Stimulated activated CD4-positive, alpha-beta T cell treated with anti-CD3 and anti-CD28 coated beads, Interleukin-4, amount 100 ng/mL, for 4 hours (primary cell): ENCODE data around the gene YEATS4.

Experiments used
- DNase-seq, 2 experiments: peaks; one replicate each; pipeline ENCODE4 v3.0.0-alpha.2; 2020

The YEATS4 gene

DNA sequence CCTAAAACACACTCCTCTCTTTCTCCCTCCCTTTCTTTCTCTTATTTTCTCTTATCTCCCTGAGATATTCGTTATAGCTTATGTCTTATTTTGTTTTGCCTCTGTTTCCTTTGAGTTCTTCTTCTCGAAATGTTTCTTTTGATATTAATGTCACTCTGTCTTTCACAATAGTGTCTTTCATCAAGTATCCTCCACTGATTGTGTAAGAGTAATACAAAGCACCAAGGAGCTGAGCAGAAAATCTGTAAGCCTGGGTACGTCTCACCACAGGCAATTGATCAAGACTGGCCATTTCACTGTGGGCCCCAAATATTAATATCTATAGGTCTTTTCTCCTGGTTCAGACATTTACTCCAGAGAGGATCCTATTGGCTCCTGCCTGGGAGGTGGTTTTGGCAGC, 16.2 kb upstream of the YEATS4 start:
- no peak for DNase-seq

DNA sequence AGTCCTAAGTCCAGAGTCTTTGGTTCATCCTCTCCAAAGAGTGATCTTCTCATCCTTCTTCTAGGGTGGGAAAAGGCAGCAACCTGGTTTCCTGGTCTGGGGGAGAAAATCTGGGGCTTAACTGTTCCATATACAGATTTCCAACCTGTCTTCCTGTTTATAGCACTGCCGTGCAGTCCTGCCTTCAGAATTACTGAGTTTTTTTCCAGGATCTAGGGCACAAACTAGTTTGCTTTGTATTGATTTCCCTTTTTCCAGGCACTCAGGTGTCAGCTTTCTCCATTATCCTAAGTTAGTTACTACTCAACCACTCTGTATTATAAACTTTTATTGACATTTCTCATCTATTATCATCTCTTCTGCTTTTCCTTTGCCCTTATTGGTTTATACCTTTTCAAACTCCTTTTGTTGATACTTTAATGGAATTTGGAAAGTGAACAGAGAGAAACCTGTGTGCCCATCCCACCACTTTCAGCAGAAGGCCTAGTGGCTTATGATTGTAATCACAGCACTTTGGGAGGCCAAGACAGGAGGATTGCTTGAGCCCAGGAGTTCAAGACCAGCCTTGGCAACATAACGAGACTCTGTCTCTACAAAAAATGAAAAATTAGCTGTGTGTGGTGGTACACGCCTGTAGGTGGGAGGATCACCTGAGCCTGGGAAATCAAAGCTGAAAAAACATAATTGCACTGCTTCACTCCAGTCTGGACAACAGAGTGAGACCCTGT, 15.5 kb upstream of the YEATS4 start:
- no peak for DNase-seq

DNA sequence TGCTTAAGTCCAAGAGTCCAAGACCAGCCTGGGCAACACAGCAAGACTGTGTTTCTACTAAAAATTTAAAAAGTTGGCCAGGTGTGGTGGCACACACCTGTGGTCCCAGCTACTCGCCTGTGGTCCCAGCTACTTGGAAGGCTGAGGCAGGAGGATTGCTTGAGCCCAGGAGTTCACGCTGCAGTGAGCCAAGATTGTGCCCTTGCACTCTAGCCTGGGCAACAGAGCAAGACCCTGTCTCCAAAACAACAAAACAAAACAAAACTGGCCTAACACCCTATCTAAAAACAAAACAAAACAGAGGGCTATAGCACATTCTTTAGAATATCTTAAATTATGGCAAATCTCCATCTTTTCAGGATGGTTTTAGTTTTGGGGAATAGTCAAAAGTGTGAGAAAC, 14.5 kb upstream of the YEATS4 start:
- DNase-seq = no peak

DNA sequence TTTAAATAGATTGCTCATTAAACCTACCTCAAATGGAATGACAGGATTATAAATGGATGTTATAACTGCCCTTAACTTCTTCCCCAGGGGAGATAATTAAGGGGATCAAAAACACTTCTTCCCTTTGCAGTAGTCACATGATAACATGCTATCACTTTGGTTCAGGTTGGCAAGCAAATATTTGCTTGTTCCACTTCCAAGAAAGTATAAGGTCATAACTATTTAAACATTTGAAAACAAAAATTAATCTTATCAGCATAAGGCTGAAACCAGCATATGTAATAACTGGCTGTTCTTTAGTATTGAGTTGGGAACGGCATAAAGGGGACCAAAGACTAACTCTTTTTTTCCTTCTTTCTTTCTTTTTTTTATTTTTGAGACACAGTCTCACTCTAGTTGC, 13.8 kb upstream of the YEATS4 start:
- DNase-seq = no peak

DNA sequence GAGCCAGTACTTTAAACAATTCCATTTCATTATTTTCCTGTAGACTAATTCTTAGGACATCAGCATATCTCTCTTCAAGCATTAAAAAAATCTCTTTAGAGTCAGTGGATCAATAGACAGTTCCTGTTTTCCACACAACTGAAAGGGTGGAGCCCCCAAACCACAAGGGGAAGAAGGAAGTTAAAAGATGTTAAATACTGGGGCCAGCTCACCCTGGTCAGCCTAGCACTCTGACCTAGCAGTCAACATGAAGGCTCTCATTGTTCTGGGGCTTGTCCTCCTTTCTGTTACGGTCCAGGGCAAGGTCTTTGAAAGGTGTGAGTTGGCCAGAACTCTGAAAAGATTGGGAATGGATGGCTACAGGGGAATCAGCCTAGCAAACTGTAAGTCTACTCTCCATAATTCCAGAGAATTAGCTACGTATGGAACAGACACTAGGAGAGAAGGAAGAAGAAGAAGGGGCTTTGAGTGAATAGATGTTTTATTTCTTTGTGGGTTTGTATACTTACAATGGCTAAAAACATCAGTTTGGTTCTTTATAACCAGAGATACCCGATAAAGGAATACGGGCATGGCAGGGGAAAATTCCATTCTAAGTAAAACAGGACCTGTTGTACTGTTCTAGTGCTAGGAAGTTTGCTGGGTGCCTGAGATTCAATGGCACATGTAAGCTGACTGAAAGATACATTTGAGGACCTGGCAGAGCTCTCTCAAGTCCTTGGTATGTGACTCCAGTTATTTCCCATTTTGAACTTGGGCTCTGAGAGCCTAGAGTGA, 11.2 kb upstream of the YEATS4 start, which contains the start of gene LYZ:
LYZ (plus strand) TSS at position 220 of the 777 bp plus-strand sequence; CDS start at position 248, 28 bp downstream.
- DNase-seq = no peak

DNA sequence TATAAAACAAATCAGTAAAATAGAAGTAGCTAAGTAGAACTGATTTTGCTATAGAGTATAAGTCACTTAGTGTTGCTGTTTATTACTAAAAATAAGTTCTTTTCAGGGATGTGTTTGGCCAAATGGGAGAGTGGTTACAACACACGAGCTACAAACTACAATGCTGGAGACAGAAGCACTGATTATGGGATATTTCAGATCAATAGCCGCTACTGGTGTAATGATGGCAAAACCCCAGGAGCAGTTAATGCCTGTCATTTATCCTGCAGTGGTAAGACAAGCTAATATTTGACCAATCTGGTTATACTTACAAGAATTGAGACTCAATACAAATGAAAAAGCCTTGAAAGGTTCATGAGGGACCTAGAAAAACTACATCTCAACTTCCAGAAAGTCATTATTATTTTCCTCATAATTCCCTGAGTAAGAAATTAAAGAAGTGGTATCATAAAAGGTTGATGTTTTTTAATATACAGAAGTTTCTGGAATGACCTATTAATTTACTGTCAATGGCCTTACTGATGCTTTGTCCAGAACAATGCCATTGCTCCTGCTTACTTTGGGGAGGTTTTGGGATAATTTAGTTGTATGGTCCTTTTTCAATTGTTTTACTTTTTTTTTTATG, 9.4 kb upstream of the YEATS4 start:
- no peak for DNase-seq

DNA sequence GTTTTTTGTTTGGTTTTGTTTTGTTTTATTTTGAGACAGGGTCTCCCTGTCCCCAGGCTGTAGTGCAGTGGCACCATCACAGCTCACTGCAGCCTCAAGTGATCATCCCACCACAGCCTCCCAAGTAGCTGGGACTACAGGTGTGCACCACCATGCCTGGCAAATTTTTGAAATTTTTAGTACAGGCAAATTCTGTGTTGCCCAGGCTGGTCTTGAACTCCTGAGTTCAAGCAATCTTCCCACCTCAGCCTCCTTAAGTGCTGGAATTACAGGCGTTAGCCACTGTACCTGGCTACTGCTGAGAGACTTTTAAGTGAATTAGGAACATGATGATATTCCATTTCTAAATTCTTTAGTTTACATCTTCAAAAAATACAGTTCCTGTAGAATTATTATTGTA, 8.8 kb upstream of the YEATS4 start:
- DNase-seq = no peak

DNA sequence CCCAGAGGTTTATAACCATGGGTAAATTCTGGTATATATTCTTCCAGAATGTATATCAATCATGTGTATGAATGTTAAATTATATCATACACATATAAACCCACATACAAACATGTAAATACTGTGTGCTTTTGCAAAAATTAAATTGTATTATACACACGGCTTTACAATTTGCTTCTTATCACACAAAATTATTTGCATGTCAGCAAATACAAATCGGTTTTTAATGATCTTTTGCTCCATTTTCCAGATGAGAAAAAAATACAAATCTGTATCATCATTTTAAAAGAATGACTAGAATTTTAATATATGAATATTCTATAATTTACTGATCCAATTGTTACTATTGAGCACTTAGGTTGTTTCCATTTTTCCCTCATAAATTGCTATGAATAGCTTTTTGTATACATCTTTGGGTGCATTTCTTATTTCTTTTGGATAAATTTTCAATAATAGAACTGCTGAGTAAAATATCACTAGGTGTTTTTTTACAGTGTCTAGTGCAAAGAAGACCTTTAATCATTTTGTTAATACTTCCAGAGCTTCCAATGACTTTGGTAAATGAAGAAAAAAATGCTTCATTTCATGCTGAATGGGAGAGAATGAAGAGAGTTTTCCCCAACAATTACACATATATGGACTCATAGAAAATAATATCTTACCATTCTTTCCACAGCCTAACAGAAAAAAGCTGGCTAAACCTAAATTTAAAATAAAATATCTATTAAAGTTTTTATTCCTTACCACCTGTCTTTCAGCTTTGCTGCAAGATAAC, 7.9 kb upstream of the YEATS4 start:
- no peak for DNase-seq

DNA sequence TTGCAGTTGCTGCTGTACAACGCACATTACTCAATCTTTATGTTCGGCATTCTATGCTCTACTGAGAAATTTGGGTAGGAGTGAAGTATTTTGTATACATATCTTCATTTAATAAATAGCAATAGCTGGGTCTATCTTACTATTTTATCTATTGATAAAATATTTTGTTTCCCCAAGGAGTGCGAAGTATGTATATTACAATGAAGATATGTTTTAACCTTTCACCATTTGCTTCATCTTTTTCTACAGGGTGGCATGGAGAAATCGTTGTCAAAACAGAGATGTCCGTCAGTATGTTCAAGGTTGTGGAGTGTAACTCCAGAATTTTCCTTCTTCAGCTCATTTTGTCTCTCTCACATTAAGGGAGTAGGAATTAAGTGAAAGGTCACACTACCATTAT, 6.6 kb upstream of the YEATS4 start:
- no peak for DNase-seq

DNA sequence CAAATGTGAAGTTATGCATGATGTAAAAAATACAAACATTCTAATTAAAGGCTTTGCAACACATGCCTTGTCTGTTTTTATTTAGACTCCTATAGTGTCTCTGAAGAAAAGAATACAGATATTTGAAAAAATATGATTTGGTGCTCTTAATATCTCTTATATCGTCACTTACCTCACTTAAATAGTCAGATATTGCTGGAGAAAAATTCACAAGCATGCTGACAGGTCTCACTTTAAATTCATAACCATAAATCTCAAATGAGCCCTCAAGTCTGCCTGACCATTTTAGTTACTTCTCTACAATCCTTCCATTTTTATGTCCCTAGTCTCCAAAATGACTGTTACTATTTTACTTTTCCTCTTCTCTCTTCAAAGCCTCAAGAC, 5.4 kb upstream of the YEATS4 start:
- no peak for DNase-seq

DNA sequence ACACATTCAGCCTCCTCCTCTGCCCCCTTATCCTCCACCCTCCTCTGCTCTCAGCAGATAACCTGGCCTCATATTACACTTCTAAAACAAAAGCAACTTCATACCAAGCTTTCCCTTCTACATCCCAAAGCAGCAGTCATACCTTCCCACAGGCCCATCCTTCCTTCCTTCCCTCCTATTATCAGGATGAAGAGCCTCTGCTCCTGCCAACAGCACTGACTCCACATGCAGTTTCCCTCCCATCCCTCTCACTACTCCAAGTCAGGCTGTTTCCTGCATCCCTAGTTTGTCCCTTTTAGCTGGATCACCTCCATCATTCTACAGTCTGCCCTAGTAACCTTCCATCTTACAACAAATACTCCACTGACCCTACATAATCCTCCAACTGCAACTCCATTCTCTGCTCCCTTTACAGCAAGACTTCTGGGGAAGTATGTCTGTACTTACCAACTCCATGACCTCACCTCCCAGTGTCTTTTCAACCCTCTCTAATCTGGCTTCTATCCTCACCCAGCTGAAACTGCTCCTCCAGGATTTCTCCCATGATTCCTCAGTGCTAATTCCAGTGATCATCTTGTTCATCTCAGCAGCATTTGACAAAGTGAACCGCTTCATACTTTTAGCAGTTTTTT, 4.9 kb upstream of the YEATS4 start:
- no peak for DNase-seq

DNA sequence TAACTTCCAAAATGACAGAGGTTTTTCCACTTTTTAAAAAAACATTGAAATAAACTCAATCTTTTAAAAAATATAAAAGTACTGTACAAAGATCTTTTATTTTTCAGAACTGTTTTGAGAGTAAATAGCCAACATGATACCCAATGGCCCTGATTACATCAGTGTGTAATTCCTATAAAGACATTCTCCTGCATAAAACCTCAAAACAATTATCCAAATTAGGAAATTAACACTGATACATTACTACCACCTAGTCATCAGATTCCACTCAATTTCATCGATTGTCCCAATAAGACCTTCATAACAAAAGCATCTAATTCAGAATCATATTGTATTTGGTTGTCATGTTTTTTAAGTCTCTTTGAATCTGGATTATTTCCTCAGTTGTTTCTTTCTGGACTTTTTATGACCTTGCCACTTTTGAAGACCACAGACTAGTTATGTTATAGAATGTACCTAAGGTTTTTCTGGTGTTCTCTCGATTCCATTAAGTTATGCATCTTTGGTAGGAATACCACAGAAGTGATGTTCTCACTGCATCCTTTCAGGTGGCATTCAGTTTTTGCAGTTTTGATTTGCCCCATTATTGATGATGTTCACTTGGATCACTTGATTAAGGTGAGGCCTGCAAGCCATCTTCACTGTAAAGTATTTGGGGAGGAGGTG, 4.0 kb upstream of the YEATS4 start:
- no peak for DNase-seq

DNA sequence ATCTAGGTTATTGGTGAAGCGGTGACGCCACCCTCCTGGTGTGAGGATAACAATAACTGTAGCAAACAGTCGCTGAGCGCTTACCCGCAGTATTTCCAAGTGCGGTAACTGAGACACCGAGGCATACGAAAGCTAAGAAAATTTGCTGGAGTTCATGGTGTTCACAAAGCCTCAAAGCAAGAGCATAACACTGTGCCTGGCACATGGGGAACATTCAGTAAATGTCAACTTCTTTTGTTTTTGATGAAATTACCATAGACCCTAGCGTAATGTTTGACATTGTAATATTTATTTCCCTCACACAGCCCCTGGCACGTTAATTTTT, 767 bp downstream of the YEATS4 start:
- no peak for DNase-seq

DNA sequence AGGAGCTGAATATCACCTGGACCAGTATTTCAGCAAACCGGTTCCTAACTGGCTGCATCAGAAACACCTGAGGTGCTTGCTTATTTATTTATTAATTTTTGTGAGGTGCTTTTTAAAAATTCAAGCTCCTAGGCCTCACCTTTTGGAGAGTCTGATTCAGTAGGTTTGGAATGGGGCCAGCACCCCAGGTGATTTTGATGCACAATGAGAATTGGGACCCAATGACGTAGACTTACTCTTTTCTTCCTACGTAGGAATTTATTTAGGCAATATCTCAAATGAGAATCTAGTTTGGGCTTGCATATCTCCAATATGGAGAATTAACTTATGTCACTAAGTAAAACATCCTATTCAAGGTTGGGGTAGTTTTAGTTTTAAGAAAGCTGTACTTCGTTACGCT, 7.3 kb downstream of the YEATS4 start:
- no peak for DNase-seq

DNA sequence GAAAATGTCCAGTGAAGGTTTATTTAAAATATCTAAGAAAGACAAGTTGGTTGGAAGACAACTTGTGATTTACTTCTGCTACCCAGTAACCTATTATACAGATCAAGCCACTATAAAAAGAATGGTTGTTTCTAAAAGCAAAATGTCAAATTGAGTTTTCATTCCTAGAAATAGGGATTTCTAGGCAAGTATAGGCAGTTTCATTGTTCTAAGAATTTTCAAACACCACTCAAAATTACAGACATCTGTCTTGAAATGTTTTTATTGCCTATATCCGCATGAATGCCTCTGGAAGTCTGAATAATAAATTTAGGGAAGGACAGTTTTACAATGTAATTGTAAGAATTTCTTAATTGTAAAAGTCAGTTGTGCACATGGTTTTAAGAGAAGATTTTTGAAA, 8.6 kb downstream of the YEATS4 start:
- no peak for DNase-seq

DNA sequence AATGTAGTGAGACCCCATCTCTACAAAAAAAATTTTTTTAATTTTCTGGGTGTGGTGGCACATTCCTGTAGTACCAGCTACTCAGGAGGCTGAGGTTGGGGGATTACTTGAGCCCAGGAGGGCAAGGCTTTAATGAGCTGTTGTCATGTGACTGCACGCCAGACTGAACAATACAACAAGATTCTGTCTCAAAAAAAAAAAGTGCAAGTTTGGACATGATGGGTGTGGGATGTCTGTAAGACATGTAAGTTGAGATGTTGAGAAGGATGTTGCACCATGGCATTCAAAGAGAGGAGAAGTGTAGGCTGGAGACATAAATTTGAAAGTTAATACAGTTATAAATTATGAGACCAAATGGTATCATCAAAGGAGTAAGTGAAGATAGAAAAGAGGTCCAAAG, 23.5 kb downstream of the YEATS4 start:
- DNase-seq = no peak

DNA sequence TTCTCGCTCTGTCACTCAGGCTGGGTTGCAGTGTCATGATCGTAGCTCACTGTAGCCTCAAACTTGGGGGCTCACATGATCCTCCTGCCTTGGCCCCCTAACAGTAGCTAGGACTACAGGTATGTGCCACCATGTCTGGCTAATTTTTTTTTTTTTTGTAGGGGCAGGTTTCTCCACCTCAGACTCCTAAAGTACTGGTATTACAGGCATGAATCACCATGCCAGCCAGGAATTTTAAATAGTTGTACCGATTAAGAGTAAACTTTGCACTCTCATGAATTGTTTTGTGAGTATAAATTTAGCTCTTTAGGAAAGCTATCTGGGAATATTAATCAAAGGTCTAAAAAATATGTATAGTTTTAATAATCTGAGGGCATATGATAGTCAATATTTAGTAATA, 25.5 kb downstream of the YEATS4 start:
- DNase-seq = no peak

DNA sequence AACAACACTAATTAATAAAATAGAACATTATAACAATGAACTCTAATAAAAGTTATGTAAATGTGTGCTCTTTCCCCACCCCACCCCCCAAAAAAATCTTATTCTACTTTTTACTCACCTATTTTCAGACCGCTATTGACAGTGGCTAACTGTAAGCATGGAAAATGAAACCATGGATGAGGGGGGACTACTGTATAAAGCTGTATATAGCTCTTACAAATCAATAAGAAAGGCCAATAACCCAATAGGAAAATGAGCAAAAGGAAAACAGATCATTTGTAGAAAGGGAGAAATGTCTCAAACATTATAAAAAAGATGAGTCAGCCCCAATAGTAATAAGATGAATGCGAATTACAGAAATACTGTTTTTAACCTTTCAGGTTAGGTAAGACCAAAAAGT, 27.4 kb downstream of the YEATS4 start:
- DNase-seq = no peak

DNA sequence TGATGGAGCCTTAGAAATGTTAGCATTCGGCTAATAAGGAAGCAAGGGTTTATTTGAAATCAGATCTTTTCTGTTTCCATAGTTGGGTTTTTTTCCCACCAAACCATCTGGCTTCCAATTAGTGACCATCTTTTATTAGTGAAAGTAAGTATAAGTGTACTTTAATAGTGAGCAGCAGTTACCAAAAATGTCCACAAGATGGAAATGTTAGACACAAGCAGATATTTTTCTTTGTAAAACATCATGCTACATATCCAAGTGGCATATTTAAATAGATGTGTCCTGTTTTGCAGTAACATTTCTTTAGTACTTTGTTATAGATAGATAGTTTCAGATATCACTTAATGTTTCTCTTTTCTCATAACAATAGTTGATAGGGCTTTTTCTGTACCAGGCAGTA, 28.8 kb downstream of the YEATS4 start:
- no peak for DNase-seq

DNA sequence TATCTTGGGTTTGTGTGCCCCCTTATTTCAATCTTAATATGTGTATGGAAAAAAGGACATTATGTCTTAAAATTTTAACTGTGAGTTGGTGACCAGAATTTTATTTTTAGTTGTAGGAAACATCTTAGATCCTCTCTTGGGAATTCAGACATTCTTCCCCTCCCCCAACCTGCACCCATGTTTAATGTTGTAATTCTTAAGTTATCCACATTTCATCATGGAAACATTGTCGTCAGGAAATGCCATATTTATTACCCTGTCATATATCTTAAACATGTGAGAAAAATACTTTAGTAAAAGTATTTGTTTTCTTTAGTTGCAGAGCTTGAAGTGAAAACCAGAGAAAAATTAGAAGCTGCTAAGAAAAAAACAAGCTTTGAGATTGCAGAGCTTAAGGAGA, 30.3 kb downstream of the YEATS4 start:
- DNase-seq = no peak

DNA sequence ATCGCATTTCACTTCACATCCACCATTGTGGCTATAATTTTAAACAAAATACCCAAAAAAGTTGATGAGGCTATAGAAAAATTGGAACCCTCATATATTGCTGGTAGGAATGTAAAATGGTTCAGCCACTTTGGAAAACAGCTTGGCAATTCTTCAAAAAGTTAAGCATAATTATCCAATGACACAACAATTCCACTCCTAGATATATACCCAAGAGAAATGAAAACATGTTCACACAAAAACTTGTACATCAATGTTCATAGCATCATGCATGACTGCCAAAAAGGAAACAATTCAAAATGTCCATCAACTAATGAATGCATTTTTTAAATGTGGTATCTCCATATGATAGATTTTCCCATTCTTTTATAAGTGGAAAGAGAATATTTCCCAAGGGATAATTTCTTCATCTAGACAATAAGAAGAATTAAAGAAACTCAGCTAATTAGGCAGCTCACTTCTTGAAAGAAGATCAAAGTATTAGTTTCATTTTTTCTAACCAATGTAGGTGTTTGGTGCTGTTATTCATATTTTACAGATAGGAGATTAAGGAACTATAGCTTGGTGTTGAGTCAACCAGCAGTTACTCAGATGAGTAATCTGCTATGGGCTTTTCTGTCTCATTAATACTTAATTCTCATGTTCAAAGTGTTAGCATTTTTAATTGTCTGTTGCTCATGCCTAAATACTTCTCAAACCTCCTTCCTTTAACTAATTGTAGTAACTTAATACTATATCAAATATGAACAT, 32.8 kb downstream of the YEATS4 start:
- DNase-seq = no peak

DNA sequence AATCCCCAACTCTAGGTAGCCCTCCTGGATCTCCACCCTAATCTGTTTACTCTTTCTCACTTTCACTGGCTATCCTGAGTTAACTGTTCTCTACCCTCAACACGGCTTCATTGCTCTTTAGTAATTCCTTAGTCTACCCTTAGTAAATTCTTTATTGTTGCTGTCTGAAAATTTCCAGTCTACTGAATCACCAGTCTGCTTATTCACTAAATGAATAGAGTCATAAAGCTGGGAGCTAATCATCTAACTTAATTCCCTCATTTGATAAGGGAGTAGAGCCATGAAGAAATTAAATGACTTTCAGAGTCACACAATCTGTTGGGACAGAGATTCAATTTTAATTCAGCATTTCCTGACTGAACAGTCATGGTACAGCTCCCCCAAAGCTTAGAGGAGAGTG, 36.5 kb downstream of the YEATS4 start:
- no peak for DNase-seq
